Measurements from ENCODE around the gene GRIP2.

GRIP2 gene

DNA sequence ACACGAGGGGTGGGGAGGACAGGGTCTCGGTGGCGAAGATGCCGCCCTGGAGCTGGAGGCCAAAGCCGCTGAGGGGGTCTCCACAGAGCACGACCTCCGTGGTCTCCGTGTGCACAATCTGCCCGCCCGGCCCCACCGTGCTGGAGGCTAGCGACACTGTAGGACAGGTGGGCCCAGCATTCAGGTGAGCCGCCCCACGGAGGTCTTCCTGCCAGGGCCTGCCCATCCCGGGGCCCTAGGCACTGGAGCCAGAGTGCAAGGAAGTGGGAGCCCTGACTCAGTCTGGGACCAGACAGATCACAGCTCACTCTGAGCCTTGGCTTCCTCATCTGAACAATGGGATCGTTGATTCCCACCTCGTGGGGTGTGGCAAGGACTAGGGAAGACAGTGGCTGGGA lies 25.8 kb downstream of the GRIP2 start:
- TF ChIP-seq EZH2phosphoT487 (IDR thresholded peaks at IDR 0.05; ENCODE audit: low read length) = no peak
- no peak for TF ChIP-seq EZH2 (optimal IDR thresholded peaks at IDR 0.05; ENCODE audit: low read depth, low read length)
- TF ChIP-seq, protein P1, sequence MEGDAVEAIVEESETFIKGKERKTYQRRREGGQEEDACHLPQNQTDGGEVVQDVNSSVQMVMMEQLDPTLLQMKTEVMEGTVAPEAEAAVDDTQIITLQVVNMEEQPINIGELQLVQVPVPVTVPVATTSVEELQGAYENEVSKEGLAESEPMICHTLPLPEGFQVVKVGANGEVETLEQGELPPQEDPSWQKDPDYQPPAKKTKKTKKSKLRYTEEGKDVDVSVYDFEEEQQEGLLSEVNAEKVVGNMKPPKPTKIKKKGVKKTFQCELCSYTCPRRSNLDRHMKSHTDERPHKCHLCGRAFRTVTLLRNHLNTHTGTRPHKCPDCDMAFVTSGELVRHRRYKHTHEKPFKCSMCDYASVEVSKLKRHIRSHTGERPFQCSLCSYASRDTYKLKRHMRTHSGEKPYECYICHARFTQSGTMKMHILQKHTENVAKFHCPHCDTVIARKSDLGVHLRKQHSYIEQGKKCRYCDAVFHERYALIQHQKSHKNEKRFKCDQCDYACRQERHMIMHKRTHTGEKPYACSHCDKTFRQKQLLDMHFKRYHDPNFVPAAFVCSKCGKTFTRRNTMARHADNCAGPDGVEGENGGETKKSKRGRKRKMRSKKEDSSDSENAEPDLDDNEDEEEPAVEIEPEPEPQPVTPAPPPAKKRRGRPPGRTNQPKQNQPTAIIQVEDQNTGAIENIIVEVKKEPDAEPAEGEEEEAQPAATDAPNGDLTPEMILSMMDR (IDR thresholded peaks at IDR 0.05; ENCODE audit: low read length) = no peak
- Histone ChIP-seq H3K79me2 (ENCODE audit: low read length) (no peaks in the 10 kb centered on the region), H3K4me1 (ENCODE audit: low read length) (no peaks in the 10 kb centered on the region), H3K36me3 (replicated peaks; ENCODE audit: insufficient read depth, low read length) (no peaks in the 10 kb centered on the region), H3F3A (ENCODE audit: insufficient read depth, low read length) (no peaks in the 10 kb centered on the region), H3K4me2 (ENCODE audit: low read depth, low read length) (no peak overlapping the region), H3K27ac (ENCODE audit: low read length) (no peak overlapping the region), H3K27me3 (replicated peaks; ENCODE audit: insufficient read depth, low read length) (peaks cover 68% of the 10 kb centered on the region), H3K4me3 (ENCODE audit: low read length) (no peak overlapping the region), H4K20me1 (ENCODE audit: insufficient read depth, low read length) (no peaks in the 10 kb centered on the region), H2AFZ (ENCODE audit: low read length) (no peak overlapping the region), H3K9ac (ENCODE audit: low read length) (no peak overlapping the region), H3K9me2 (replicated peaks; ENCODE audit: insufficient read depth, low read length) (no peaks in the 10 kb centered on the region), H3K9me3 (replicated peaks; ENCODE audit: insufficient read depth, low read length) (no peaks in the 10 kb centered on the region)
- no peak for DNase-seq

DNA sequence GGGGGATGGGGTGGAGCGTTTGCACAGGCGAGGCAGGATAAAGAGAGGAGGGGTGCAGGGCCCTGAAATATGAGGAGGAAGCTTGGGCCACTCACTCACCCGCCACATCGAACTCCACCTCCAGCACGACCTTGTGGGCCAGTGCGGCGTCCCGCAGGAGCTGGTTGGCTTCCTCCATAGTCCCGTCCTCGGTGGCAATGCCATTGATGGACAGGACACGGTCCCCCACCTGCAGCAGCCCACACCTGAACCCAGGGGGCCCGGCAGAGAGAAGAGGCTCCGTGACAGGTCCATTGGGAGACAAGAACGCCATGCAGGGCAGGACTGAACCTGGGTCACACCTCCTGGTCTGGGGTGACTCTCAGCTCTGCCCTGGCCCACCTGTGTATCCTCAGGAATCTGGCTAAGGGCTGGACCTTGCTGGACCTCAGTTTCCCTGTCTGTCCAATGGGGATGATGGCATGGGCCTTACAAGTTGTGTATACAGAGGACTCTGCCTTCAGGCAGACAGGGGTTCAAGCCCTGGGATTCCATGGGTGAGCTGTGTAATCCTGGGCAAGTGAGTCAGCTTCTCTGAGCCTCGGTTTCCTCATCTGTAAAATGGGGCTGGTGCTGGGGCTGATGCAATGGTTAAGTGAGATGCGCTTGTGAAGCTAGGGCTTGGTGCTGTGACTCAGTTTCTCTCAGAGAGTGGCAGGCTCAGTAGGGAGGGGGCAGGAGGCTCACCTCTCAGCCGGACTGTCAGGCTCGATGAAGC lies 26.4 kb downstream of the GRIP2 start:
- H3K27ac ChIP-seq (ENCODE audit: low read length) = no peak overlapping the region
- TF ChIP-seq EZH2 (optimal IDR thresholded peaks at IDR 0.05; ENCODE audit: low read depth, low read length) (no peak), EZH2phosphoT487 (IDR thresholded peaks at IDR 0.05; ENCODE audit: low read length) (no peak)
- TF ChIP-seq, protein P1 (IDR thresholded peaks at IDR 0.05; ENCODE audit: low read length) = no peak
- H3K4me1 ChIP-seq (ENCODE audit: low read length) = no peaks in the 10 kb centered on the region
- H3K9me3 ChIP-seq (replicated peaks; ENCODE audit: insufficient read depth, low read length) = no peaks in the 10 kb centered on the region
- H3K9me2 ChIP-seq (replicated peaks; ENCODE audit: insufficient read depth, low read length) = no peaks in the 10 kb centered on the region
- H3K9ac ChIP-seq (ENCODE audit: low read length) = no peak overlapping the region
- no peaks in the 10 kb centered on the region for H3K79me2 ChIP-seq (ENCODE audit: low read length)
- no peak overlapping the region for H3K4me3 ChIP-seq (ENCODE audit: low read length)
- no peaks in the 10 kb centered on the region for H4K20me1 ChIP-seq (ENCODE audit: insufficient read depth, low read length)
- no peaks in the 10 kb centered on the region for H3K36me3 ChIP-seq (replicated peaks; ENCODE audit: insufficient read depth, low read length)
- no peaks in the 10 kb centered on the region for H3F3A ChIP-seq (ENCODE audit: insufficient read depth, low read length)
- no peak overlapping the region for H2AFZ ChIP-seq (ENCODE audit: low read length)
- no peak for DNase-seq
- H3K4me2 ChIP-seq (ENCODE audit: low read depth, low read length) = no peak overlapping the region
- H3K27me3 ChIP-seq (replicated peaks; ENCODE audit: insufficient read depth, low read length) = peaks cover 63% of the 10 kb centered on the region

DNA sequence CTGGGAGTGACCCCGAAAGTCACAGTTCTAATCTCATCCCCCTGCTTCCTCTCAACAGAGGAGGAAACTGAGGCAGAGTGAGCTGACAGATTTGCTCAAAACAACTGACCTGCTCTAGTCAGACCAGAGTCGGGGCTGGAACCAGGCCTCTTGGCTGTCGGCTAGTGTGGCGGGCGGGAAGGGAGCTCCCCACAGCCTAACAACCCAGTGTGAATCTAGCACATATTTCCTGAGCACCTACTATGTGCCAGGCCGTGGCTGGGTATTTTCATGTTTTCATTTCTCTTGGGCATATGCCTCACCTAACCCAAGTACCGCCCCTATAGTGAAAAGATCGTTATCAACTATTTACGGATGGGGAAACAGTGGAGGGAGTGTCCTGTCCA lies 27.2 kb downstream of the GRIP2 start:
- no peak overlapping the region for H3K4me3 ChIP-seq (ENCODE audit: low read length)
- no peaks in the 10 kb centered on the region for H3K4me1 ChIP-seq (ENCODE audit: low read length)
- H3K9ac ChIP-seq (ENCODE audit: low read length) = no peak overlapping the region
- no peak for DNase-seq
- no peak overlapping the region for H3K4me2 ChIP-seq (ENCODE audit: low read depth, low read length)
- H3K79me2 ChIP-seq (ENCODE audit: low read length) = no peaks in the 10 kb centered on the region
- H3K27me3 ChIP-seq (replicated peaks; ENCODE audit: insufficient read depth, low read length) = peaks cover 58% of the 10 kb centered on the region
- H3K27ac ChIP-seq (ENCODE audit: low read length) = no peak overlapping the region
- no peaks in the 10 kb centered on the region for H3K9me2 ChIP-seq (replicated peaks; ENCODE audit: insufficient read depth, low read length)
- H3F3A ChIP-seq (ENCODE audit: insufficient read depth, low read length) = no peaks in the 10 kb centered on the region
- TF ChIP-seq EZH2 (optimal IDR thresholded peaks at IDR 0.05; ENCODE audit: low read depth, low read length) (no peak), EZH2phosphoT487 (IDR thresholded peaks at IDR 0.05; ENCODE audit: low read length) (no peak)
- TF ChIP-seq, protein P1 (IDR thresholded peaks at IDR 0.05; ENCODE audit: low read length) = no peak
- no peaks in the 10 kb centered on the region for H4K20me1 ChIP-seq (ENCODE audit: insufficient read depth, low read length)
- H3K9me3 ChIP-seq (replicated peaks; ENCODE audit: insufficient read depth, low read length) = no peaks in the 10 kb centered on the region
- no peaks in the 10 kb centered on the region for H3K36me3 ChIP-seq (replicated peaks; ENCODE audit: insufficient read depth, low read length)
- no peak overlapping the region for H2AFZ ChIP-seq (ENCODE audit: low read length)
